CD14-positive monocyte (primary cell): ENCODE data around the gene POU2AF1. TPM values are rescaled to one million over a fixed set of nuclear protein-coding genes. Genes with fewer than 3 reads are reported as not detected.

Experiments
- DNase-seq, 3 donors: peaks; one replicate each; pipeline ENCODE4 v3.0.0-alpha.2; 2011 to 2022
- H2AFZ ChIP-seq: 2 replicates; pipeline ENCODE4 v1.6.0; 2012; ENCODE audit warnings: mild to moderate bottlenecking, low read depth, low read length, inconsistent platforms; ENCODE audit not compliant: insufficient read depth, poor library complexity, severe bottlenecking
- H3K27ac ChIP-seq, 2 donors: 1 replicate in 1 of 2; 2 replicates in 1 of 2; pipeline ENCODE4 v1.5.1; 2012 to 2013; ENCODE audit warnings: low read length in 2 of 2, control low read depth in 1 of 2, inconsistent platforms in 1 of 2, low read depth in 1 of 2, mild to moderate bottlenecking in 1 of 2
- H3K27me3 ChIP-seq, 2 donors: one replicate each; pipeline versions ENCODE4 v1.6.0 to v1.6.1; 2011 to 2013; ENCODE audit warnings: low read length in 2 of 2; ENCODE audit not compliant: control insufficient read depth in 2 of 2, insufficient read depth in 2 of 2
- H3K36me3 ChIP-seq, 2 donors: replicated peaks in 1 of 2; 1 replicate in 1 of 2; 2 replicates in 1 of 2; pipeline versions ENCODE4 v1.5.1 to v1.6.1; 2012 to 2013; ENCODE audit warnings: low read length in 2 of 2, control low read depth in 1 of 2, inconsistent platforms in 1 of 2, mild to moderate bottlenecking in 1 of 2; ENCODE audit not compliant: insufficient read depth in 2 of 2, control insufficient read depth in 1 of 2
- H3K4me1 ChIP-seq, 2 donors: 1 replicate in 1 of 2; 2 replicates in 1 of 2; pipeline versions ENCODE4 v1.5.1 to v1.6.1; 2012 to 2013; ENCODE audit warnings: low read length in 2 of 2, control low read depth in 1 of 2, inconsistent platforms in 1 of 2, mild to moderate bottlenecking in 1 of 2, moderate library complexity in 1 of 2; ENCODE audit not compliant: insufficient read depth in 2 of 2, control insufficient read depth in 1 of 2
- H3K4me2 ChIP-seq: replicated peaks from 2 replicates; pipeline ENCODE3; 2012; ENCODE audit warnings: low read length, moderate library complexity, mild to moderate bottlenecking; ENCODE audit not compliant: poor library complexity, severe bottlenecking; ENCODE audit errors: extremely low read depth
- H3K4me3 ChIP-seq, 3 experiments: fragments of 200-600 bp in 1 of 3; sonication (generic) in 1 of 3; replicated peaks in 1 of 3; 1 replicate in 2 of 3; 2 replicates in 1 of 3; pipeline ENCODE4 v1.5.1; 2011 to 2013; ENCODE audit warnings: low read length in 3 of 3, mild to moderate bottlenecking in 3 of 3, control low read depth in 2 of 3, low read depth in 2 of 3, inconsistent platforms in 1 of 3, moderate library complexity in 1 of 3
- H3K79me2 ChIP-seq: 2 replicates; pipeline ENCODE4 v1.6.0; 2012; ENCODE audit warnings: mild to moderate bottlenecking, control low read depth, inconsistent platforms, low read length, moderate library complexity; ENCODE audit not compliant: insufficient read depth
- H3K9ac ChIP-seq: 2 replicates; pipeline ENCODE4 v1.6.0; 2017; ENCODE audit warnings: low read length, mild to moderate bottlenecking; ENCODE audit not compliant: insufficient read depth, poor library complexity, severe bottlenecking
- H3K9me3 ChIP-seq, 2 donors: replicated peaks in 1 of 2; 1 replicate in 1 of 2; 2 replicates in 1 of 2; pipeline versions ENCODE4 v1.5.1 to v1.6.1; 2012 to 2013; ENCODE audit warnings: low read length in 2 of 2, control low read depth in 1 of 2; ENCODE audit not compliant: control insufficient read depth in 1 of 2, insufficient read depth in 1 of 2
- H4K20me1 ChIP-seq: 2 replicates; pipeline ENCODE4 v1.6.0; 2012; ENCODE audit warnings: mild to moderate bottlenecking, low read length, control low read depth, moderate library complexity; ENCODE audit not compliant: insufficient read depth
- H3K27ac Mint-ChIP-seq, 7 donors: one replicate each; pipeline ENCODE4 v1.8.0; 2020; ENCODE audit warnings: mild to moderate bottlenecking in 7 of 7, mixed read lengths in 7 of 7, moderate library complexity in 6 of 7, inconsistent platforms in 2 of 7
- H3K27me3 Mint-ChIP-seq, 3 donors: one replicate each; pipeline ENCODE4 v1.8.0; 2021 to 2022; ENCODE audit warnings: low read depth in 3 of 3, mild to moderate bottlenecking in 3 of 3, mixed read lengths in 3 of 3, moderate library complexity in 3 of 3, inconsistent platforms in 1 of 3
- H3K36me3 Mint-ChIP-seq, 2 donors: one replicate each; pipeline ENCODE4 v1.8.0; 2020; ENCODE audit warnings: mixed read lengths in 2 of 2, inconsistent platforms in 1 of 2, mild to moderate bottlenecking in 1 of 2
- H3K4me1 Mint-ChIP-seq: one replicate; pipeline ENCODE4 v1.8.0; 2020; ENCODE audit warnings: mild to moderate bottlenecking, mixed read lengths
- H3K4me3 Mint-ChIP-seq, 2 donors: one replicate each; pipeline ENCODE4 v1.8.0; 2020; ENCODE audit warnings: mild to moderate bottlenecking in 2 of 2, mixed read lengths in 2 of 2, moderate library complexity in 1 of 2
- H3K9me3 Mint-ChIP-seq, 7 donors: one replicate each; pipeline ENCODE4 v1.8.0; 2020 to 2022; ENCODE audit warnings: mixed read lengths in 7 of 7, mild to moderate bottlenecking in 6 of 7, moderate library complexity in 6 of 7, inconsistent platforms in 2 of 7
- WGBS: methylation state at CpG from one replicate; pipeline ENCODE4 v1.1.5; 2013; ENCODE audit warnings: missing lambda C conversion rate; ENCODE audit not compliant: insufficient coverage; 5-methylcytosine and 5-hydroxymethylcytosine counted together
- intact Hi-C, 2 donors: fragments of 100-400 bp; cut with micrococcal nuclease; formaldehyde crosslinking; loops; one replicate each; pipeline versions ENCODE4 v1.15.0 to v1.15.1; 2023
- polyA plus RNA-seq, 3 donors: library from polyadenylated mRNA; depleted of rRNA in 1 of 3; unstranded in 2 of 3; stranded (reverse) in 1 of 3; fragments of 300-500 nt in 2 of 3; fragments of >200 nt in 1 of 3; fragmentation: Illumina TruSeq in 2 of 3; gene quantifications; 1 replicate in 2 of 3; 2 replicates in 1 of 3; pipeline ENCODE4 v1.2.3, GENCODE V29; 2012 to 2021
- TF ChIP-seq, protein P1 (sequence below): fragments of 200-600 bp; IDR thresholded peaks from one replicate; pipeline ENCODE4 v1.8.0; 2022; ENCODE audit warnings: antibody characterized with exemption, mild to moderate bottlenecking

Gene POU2AF1
- polyA plus RNA-seq, 3 donors = 0.07 to 0.12 (median 0.09) TPM

DNA sequence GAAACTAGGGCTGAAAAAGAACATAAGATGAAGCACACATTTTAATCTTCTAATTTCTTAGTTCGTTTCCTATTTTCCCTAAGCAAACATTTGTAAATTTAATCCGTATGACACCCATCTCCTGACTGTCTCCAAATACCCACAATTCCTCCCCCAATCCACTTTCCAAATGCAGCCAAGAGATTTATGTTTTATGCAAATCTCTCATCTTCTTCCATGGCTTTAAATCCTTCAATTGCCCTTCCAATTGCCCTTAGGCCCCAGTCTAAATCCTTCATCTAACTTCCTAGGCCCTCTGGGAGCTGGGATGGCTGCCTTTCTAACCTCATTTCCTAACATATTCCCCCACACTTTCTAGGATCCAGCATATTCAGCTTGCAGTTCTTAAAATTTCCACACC lies 18.0 kb upstream of the POU2AF1 start:
- no peaks in the 10 kb centered on the region for H3K4me1 Mint-ChIP-seq
- WGBS = 92% methylated on average over 2 of the region's 2 CpGs

DNA sequence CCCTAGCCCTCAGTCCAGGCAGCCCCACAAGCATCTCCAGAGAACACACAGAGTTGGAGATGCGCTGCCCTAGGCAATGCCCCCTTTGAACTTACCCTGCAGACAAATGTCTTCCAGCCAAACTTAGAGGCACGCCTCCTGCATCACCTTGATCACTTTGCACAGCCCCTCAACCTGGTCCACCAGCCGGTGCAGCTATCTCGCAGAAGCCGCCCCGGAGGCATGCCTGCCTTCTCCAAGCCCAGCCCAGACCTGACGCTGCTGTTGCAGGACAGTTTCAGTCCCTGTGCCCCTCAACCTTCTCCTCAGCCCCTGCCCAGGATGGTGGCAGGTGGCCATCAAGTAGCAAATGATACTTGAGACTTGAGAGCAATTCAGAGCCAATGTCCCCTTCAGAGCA lies 16.7 kb upstream of the POU2AF1 start:
- 98% methylated on average over 6 of the region's 7 CpGs for WGBS
- Histone ChIP-seq H3K9me3 (no peaks in the 10 kb centered on the region), H4K20me1 (no peaks in the 10 kb centered on the region), H3K4me2 (no peak overlapping the region), H3K79me2 (no peaks in the 10 kb centered on the region), H3K36me3 (no peaks in the 10 kb centered on the region), H3K4me1 (no peaks in the 10 kb centered on the region), H3K27ac (no peak overlapping the region), H3K4me3 (no peak overlapping the region), H3K9ac (no peak overlapping the region), H3K27me3 (no peaks in the 10 kb centered on the region), H2AFZ (no peak overlapping the region)
- H3K27me3 Mint-ChIP-seq = peaks cover 0 to 3% (median 3%) of the 10 kb centered on the region in 3 donors
- no peak for DNase-seq
- H3K9me3 Mint-ChIP-seq = peaks cover 0 to 3% (median 0%) of the 10 kb centered on the region in 7 donors
- H3K27ac Mint-ChIP-seq = peak overlapping the region in 2 of 7 donors; percentile 28 to 70
- TF ChIP-seq, protein P1, sequence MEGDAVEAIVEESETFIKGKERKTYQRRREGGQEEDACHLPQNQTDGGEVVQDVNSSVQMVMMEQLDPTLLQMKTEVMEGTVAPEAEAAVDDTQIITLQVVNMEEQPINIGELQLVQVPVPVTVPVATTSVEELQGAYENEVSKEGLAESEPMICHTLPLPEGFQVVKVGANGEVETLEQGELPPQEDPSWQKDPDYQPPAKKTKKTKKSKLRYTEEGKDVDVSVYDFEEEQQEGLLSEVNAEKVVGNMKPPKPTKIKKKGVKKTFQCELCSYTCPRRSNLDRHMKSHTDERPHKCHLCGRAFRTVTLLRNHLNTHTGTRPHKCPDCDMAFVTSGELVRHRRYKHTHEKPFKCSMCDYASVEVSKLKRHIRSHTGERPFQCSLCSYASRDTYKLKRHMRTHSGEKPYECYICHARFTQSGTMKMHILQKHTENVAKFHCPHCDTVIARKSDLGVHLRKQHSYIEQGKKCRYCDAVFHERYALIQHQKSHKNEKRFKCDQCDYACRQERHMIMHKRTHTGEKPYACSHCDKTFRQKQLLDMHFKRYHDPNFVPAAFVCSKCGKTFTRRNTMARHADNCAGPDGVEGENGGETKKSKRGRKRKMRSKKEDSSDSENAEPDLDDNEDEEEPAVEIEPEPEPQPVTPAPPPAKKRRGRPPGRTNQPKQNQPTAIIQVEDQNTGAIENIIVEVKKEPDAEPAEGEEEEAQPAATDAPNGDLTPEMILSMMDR = no peak
- H3K4me1 Mint-ChIP-seq = no peaks in the 10 kb centered on the region
- H3K36me3 Mint-ChIP-seq = no peaks in the 10 kb centered on the region
- intact Hi-C loops = no loop called here
- no peak overlapping the region for H3K4me3 Mint-ChIP-seq

More for the DNA sequence above, 18.0 kb upstream of the POU2AF1 start:
- H3K79me2 ChIP-seq = no peaks in the 10 kb centered on the region
- no peak overlapping the region for H3K27ac ChIP-seq
- H3K4me3 ChIP-seq = no peak overlapping the region
- H3K27ac Mint-ChIP-seq = no peak overlapping the region
- peaks cover 0 to 3% (median 3%) of the 10 kb centered on the region in 3 donors for H3K27me3 Mint-ChIP-seq
- no peaks in the 10 kb centered on the region for H3K4me1 ChIP-seq
- no peaks in the 10 kb centered on the region for H3K36me3 ChIP-seq
- H3K9ac ChIP-seq = no peak overlapping the region
- TF ChIP-seq, protein P1 = no peak
- peaks cover 0 to 3% (median 0%) of the 10 kb centered on the region in 7 donors for H3K9me3 Mint-ChIP-seq
- H4K20me1 ChIP-seq = no peaks in the 10 kb centered on the region
- intact Hi-C loops = no loop called here
- H3K9me3 ChIP-seq = no peaks in the 10 kb centered on the region
- no peak overlapping the region for H3K4me3 Mint-ChIP-seq
- DNase-seq = no peak
- no peaks in the 10 kb centered on the region for H3K27me3 ChIP-seq
- no peaks in the 10 kb centered on the region for H3K36me3 Mint-ChIP-seq
- H2AFZ ChIP-seq = no peak overlapping the region
- H3K4me2 ChIP-seq = no peak overlapping the region
